GM12878 (cell line): ENCODE data around the gene CD300H.

Source experiments
- BRCA1 ChIP-seq: IDR thresholded peaks from 2 replicates; pipeline ENCODE4 v1.6.1; 2011; ENCODE audit warnings: low read depth, low read length, improper control_type of control experiment
- EZH2 ChIP-seq: IDR thresholded peaks from 2 replicates; pipeline ENCODE4 v1.6.1; 2012; ENCODE audit warnings: low read depth, mild to moderate bottlenecking, control low read depth, inconsistent platforms, low read length, borderline replicate concordance; ENCODE audit not compliant: control insufficient read depth
- POLR2A ChIP-seq: IDR thresholded peaks from 2 replicates; pipeline ENCODE4 v1.6.1; 2011; ENCODE audit warnings: low read depth, mild to moderate bottlenecking, low read length
- POLR2AphosphoS5 ChIP-seq: IDR thresholded peaks from 2 replicates; pipeline ENCODE4 v1.6.1; 2011; ENCODE audit warnings: mild to moderate bottlenecking, low read length, inconsistent platforms
- SMC3 ChIP-seq: IDR thresholded peaks from 2 replicates; pipeline ENCODE4 v1.6.1; 2011; ENCODE audit warnings: low read length, improper control_type of control experiment, borderline replicate concordance
- STAT3 ChIP-seq: IDR thresholded peaks from 2 replicates; pipeline ENCODE4 v1.6.1; 2011; ENCODE audit warnings: low read depth, low read length, improper control_type of control experiment
- SUPT20H ChIP-seq: IDR thresholded peaks from 2 replicates; pipeline ENCODE4 v1.6.1; 2011; ENCODE audit warnings: low read depth, mild to moderate bottlenecking, low read length, moderate library complexity, borderline replicate concordance; ENCODE audit not compliant: control insufficient read depth
- TAF1 ChIP-seq: IDR thresholded peaks from 2 replicates; pipeline ENCODE4 v1.6.1; 2011; ENCODE audit warnings: mild to moderate bottlenecking, low read depth, low read length, borderline replicate concordance
- TCF7 ChIP-seq: IDR thresholded peaks from 2 replicates; pipeline ENCODE4 v1.6.1; 2014; ENCODE audit warnings: antibody characterized with exemption, borderline replicate concordance
- ZZZ3 ChIP-seq: IDR thresholded peaks from 2 replicates; pipeline ENCODE4 v1.6.1; 2011; ENCODE audit warnings: low read depth; ENCODE audit not compliant: control insufficient read depth, insufficient read length
- TF ChIP-seq, protein P1 (sequence below), 3 experiments: IDR thresholded peaks in 2 of 3; conservative IDR thresholded peaks in 1 of 3; 2 replicates each; pipeline ENCODE4 v1.5.1; 2011; ENCODE audit warnings: low read depth in 3 of 3, low read length in 3 of 3, mild to moderate bottlenecking in 3 of 3, control low read depth in 2 of 3, moderate library complexity in 2 of 3, inconsistent platforms in 1 of 3, mixed read lengths in 1 of 3; ENCODE audit not compliant: control insufficient read depth in 2 of 3, insufficient read depth in 1 of 3; ENCODE audit errors: extremely low read depth in 1 of 3
- TF ChIP-seq, protein P2 (sequence below): IDR thresholded peaks from 2 replicates; pipeline ENCODE4 v1.6.1; 2011; ENCODE audit warnings: low read depth, low read length, improper control_type of control experiment, borderline replicate concordance

DNA sequence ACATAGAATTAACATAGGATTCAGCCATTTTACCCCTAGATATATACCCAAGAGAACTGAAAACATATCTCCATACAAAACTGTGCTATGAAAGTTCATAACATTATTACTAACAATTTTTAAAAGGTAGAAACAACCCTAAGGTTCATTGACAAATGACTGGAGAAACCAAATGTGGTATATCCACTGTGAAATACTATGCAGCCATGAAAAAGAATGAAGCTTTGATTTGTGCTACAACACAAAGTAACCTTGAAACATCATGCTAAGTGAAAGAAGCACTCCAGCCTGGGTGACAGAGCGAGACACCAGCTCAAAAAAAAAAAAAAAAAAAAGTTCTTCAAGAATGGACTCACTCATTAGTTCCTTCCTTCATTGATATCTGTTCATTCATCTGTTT, 24.2 kb upstream of the CD300H start:
- TF ChIP-seq, protein P1, sequence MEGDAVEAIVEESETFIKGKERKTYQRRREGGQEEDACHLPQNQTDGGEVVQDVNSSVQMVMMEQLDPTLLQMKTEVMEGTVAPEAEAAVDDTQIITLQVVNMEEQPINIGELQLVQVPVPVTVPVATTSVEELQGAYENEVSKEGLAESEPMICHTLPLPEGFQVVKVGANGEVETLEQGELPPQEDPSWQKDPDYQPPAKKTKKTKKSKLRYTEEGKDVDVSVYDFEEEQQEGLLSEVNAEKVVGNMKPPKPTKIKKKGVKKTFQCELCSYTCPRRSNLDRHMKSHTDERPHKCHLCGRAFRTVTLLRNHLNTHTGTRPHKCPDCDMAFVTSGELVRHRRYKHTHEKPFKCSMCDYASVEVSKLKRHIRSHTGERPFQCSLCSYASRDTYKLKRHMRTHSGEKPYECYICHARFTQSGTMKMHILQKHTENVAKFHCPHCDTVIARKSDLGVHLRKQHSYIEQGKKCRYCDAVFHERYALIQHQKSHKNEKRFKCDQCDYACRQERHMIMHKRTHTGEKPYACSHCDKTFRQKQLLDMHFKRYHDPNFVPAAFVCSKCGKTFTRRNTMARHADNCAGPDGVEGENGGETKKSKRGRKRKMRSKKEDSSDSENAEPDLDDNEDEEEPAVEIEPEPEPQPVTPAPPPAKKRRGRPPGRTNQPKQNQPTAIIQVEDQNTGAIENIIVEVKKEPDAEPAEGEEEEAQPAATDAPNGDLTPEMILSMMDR (IDR thresholded peaks at IDR 0.05 in 2 of 3, conservative IDR thresholded peaks at IDR 0.05 in 1 of 3; ENCODE audit: control insufficient read depth in 2 of 3, extremely low read depth in 1 of 3, insufficient read depth in 1 of 3, low read depth in 3 of 3, low read length in 3 of 3): no peak
- no peak for TF ChIP-seq BRCA1
- TF ChIP-seq ZZZ3: no peak
- TF ChIP-seq TAF1: no peak
- no peak for TF ChIP-seq SUPT20H
- TF ChIP-seq TCF7: no peak
- no peak for TF ChIP-seq POLR2AphosphoS5
- TF ChIP-seq, protein P2, sequence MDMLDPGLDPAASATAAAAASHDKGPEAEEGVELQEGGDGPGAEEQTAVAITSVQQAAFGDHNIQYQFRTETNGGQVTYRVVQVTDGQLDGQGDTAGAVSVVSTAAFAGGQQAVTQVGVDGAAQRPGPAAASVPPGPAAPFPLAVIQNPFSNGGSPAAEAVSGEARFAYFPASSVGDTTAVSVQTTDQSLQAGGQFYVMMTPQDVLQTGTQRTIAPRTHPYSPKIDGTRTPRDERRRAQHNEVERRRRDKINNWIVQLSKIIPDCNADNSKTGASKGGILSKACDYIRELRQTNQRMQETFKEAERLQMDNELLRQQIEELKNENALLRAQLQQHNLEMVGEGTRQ: no peak
- TF ChIP-seq POLR2A: no peak
- TF ChIP-seq SMC3: no peak
- no peak for TF ChIP-seq EZH2
- no peak for TF ChIP-seq STAT3
